H9 (cell line): ENCODE measurements around the gene KCTD19. TPM values are rescaled to one million over a fixed set of nuclear protein-coding genes. Genes with fewer than 3 reads are reported as not detected.

Source experiments
- DNase-seq: peaks from one replicate; pipeline ENCODE4 v3.0.0-alpha.2; 2017
- H2AFZ ChIP-seq: one replicate; pipeline ENCODE4 v1.6.1; 2013; ENCODE audit warnings: mild to moderate bottlenecking, low read length, control low read depth, moderate library complexity
- H2AK5ac ChIP-seq: 2 replicates; pipeline ENCODE4 v1.6.1; 2013; ENCODE audit warnings: low read length, control low read depth, mixed read lengths; ENCODE audit not compliant: insufficient read length
- H2BK120ac ChIP-seq: one replicate; pipeline ENCODE4 v1.6.1; 2013; ENCODE audit warnings: low read depth, mild to moderate bottlenecking, low read length, control low read depth, inconsistent platforms; ENCODE audit not compliant: poor library complexity, severe bottlenecking
- H2BK12ac ChIP-seq: 2 replicates; pipeline ENCODE4 v1.6.1; 2013; ENCODE audit warnings: low read length, control low read depth, mixed read lengths, low read depth; ENCODE audit not compliant: insufficient read length
- H2BK15ac ChIP-seq: 2 replicates; pipeline ENCODE4 v1.6.1; 2013; ENCODE audit warnings: low read depth, low read length, control low read depth
- H2BK20ac ChIP-seq: one replicate; pipeline ENCODE4 v1.6.1; 2013; ENCODE audit warnings: low read depth, mild to moderate bottlenecking, low read length, control low read depth, inconsistent platforms; ENCODE audit not compliant: poor library complexity, severe bottlenecking
- H2BK5ac ChIP-seq: 2 replicates; pipeline ENCODE4 v1.6.1; 2013; ENCODE audit warnings: low read length, control low read depth, mixed read lengths; ENCODE audit not compliant: insufficient read length
- H3K14ac ChIP-seq: 2 replicates; pipeline ENCODE4 v1.6.1; 2013; ENCODE audit warnings: low read length, control low read depth; ENCODE audit not compliant: insufficient read depth
- H3K18ac ChIP-seq: 2 replicates; pipeline ENCODE4 v1.6.1; 2013; ENCODE audit warnings: low read depth, mild to moderate bottlenecking, mixed read lengths, low read length, control low read depth; ENCODE audit not compliant: insufficient read length
- H3K23ac ChIP-seq: 2 replicates; pipeline ENCODE4 v1.6.1; 2013; ENCODE audit warnings: low read length, control low read depth, mixed read lengths, low read depth; ENCODE audit not compliant: insufficient read length
- H3K23me2 ChIP-seq: 2 replicates; pipeline ENCODE4 v1.6.1; 2013; ENCODE audit warnings: low read depth, mild to moderate bottlenecking, mixed read lengths, low read length, control low read depth; ENCODE audit not compliant: insufficient read length, poor library complexity, severe bottlenecking
- H3K27ac ChIP-seq: 2 replicates; pipeline ENCODE4 v1.5.1; 2013; ENCODE audit warnings: low read length, control low read depth, mixed read lengths, low read depth; ENCODE audit not compliant: insufficient read length
- H3K27me3 ChIP-seq: 2 replicates; pipeline ENCODE4 v1.6.1; 2013; ENCODE audit warnings: low read length, control low read depth, inconsistent platforms; ENCODE audit not compliant: insufficient read depth
- H3K4ac ChIP-seq: 2 replicates; pipeline ENCODE4 v1.6.1; 2013; ENCODE audit warnings: low read depth, mild to moderate bottlenecking, control low read depth, inconsistent platforms, low read length, moderate library complexity
- H3K4me1 ChIP-seq: 2 replicates; pipeline ENCODE4 v1.6.1; 2013; ENCODE audit warnings: low read length, control low read depth, inconsistent platforms; ENCODE audit not compliant: insufficient read depth
- H3K4me2 ChIP-seq: 2 replicates; pipeline ENCODE4 v1.6.1; 2013; ENCODE audit warnings: low read length, control low read depth, mixed read lengths; ENCODE audit not compliant: insufficient read length, insufficient read depth
- H3K56ac ChIP-seq: 2 replicates; pipeline ENCODE4 v1.6.1; 2013; ENCODE audit warnings: low read depth, mild to moderate bottlenecking, mixed read lengths, low read length, control low read depth; ENCODE audit not compliant: insufficient read length
- H3K79me1 ChIP-seq: 2 replicates; pipeline ENCODE4 v1.6.1; 2013; ENCODE audit warnings: low read depth, mild to moderate bottlenecking, moderate library complexity, low read length, control low read depth, inconsistent platforms; ENCODE audit not compliant: insufficient read depth, poor library complexity, severe bottlenecking
- H3K79me2 ChIP-seq: 2 replicates; pipeline ENCODE4 v1.6.1; 2013; ENCODE audit warnings: low read length, control low read depth, inconsistent platforms; ENCODE audit not compliant: insufficient read depth
- H3K9ac ChIP-seq: 2 replicates; pipeline ENCODE4 v1.6.1; 2013; ENCODE audit warnings: low read length, control low read depth, mixed read lengths; ENCODE audit not compliant: insufficient read length; ENCODE audit errors: extremely low read depth
- H3K9me3 ChIP-seq: one replicate; pipeline ENCODE4 v1.6.1; 2013; ENCODE audit warnings: low read depth, low read length, inconsistent platforms; ENCODE audit not compliant: control insufficient read depth
- H3T11ph ChIP-seq: one replicate; pipeline ENCODE4 v1.6.1; 2013; ENCODE audit warnings: mild to moderate bottlenecking, low read length, control low read depth, inconsistent platforms
- H4K20me1 ChIP-seq: one replicate; pipeline ENCODE4 v1.6.1; 2013; ENCODE audit not compliant: control insufficient read depth, insufficient read length, insufficient read depth
- H4K5ac ChIP-seq: 2 replicates; pipeline ENCODE4 v1.6.1; 2013; ENCODE audit warnings: low read depth, mild to moderate bottlenecking, mixed read lengths, low read length, control low read depth; ENCODE audit not compliant: insufficient read length
- H4K8ac ChIP-seq: replicated peaks from 2 replicates; pipeline ENCODE4 v1.6.1; 2013; ENCODE audit warnings: low read length, control low read depth, mixed read lengths, low read depth; ENCODE audit not compliant: insufficient read length
- H4K91ac ChIP-seq: 2 replicates; pipeline ENCODE4 v1.6.1; 2013; ENCODE audit warnings: low read depth, mild to moderate bottlenecking, moderate library complexity, mixed read lengths, low read length, control low read depth; ENCODE audit not compliant: insufficient read length
- H3K27ac Mint-ChIP-seq, 3 experiments: 2 replicates in 2 of 3; 3 replicates in 1 of 3; pipeline ENCODE4 v1.8.0; 2020 to 2021; ENCODE audit warnings: mixed read lengths in 3 of 3, mild to moderate bottlenecking in 1 of 3, moderate library complexity in 1 of 3
- H3K27me3 Mint-ChIP-seq: 2 replicates; pipeline ENCODE4 v1.8.0; 2021; ENCODE audit warnings: low read depth, mild to moderate bottlenecking, moderate library complexity, mixed read lengths
- H3K36me3 Mint-ChIP-seq, 3 experiments: 2 replicates in 2 of 3; 3 replicates in 1 of 3; pipeline ENCODE4 v1.8.0; 2020 to 2021; ENCODE audit warnings: low read depth in 3 of 3, mixed read lengths in 3 of 3; ENCODE audit not compliant: insufficient read depth in 1 of 3
- H3K4me1 Mint-ChIP-seq, 2 experiments: 2 replicates each; pipeline ENCODE4 v1.8.0; 2020; ENCODE audit warnings: mixed read lengths in 2 of 2
- H3K4me3 Mint-ChIP-seq, 2 experiments: 2 replicates in 1 of 2; 3 replicates in 1 of 2; pipeline ENCODE4 v1.8.0; 2020 to 2021; ENCODE audit warnings: mild to moderate bottlenecking in 2 of 2, mixed read lengths in 2 of 2, moderate library complexity in 1 of 2
- H3K9me3 Mint-ChIP-seq, 2 experiments: 2 replicates in 1 of 2; 3 replicates in 1 of 2; pipeline ENCODE4 v1.8.0; 2020; ENCODE audit warnings: mild to moderate bottlenecking in 2 of 2, mixed read lengths in 2 of 2, moderate library complexity in 1 of 2
- CTCF ChIP-seq: fragments of 200-600 bp; sonication (generic); conservative IDR thresholded peaks from 3 replicates; pipeline ENCODE4 v1.8.0; 2021; ENCODE audit warnings: antibody characterized with exemption, mild to moderate bottlenecking
- WGBS: extraction: QIAGEN DNeasy Blood & Tissue Kit; methylation state at CpG from one replicate; pipeline ENCODE4 v1.1.7; 2013; ENCODE audit warnings: missing lambda C conversion rate, low lambda C conversion rate, mixed read lengths; ENCODE audit not compliant: insufficient read length; ENCODE audit errors: extremely low coverage; 5-methylcytosine and 5-hydroxymethylcytosine counted together
- total RNA-seq: library from RNA; stranded (reverse); gene quantifications from 2 replicates; pipeline ENCODE4 v1.2.1, GENCODE V29; 2021

Gene KCTD19
- total RNA-seq, 1 experiment from 2014 or later = 0.13 TPM

GRCh38 chr16:67302970-67303369 lies 23.6 kb downstream of the KCTD19 start:
- no peaks in the 10 kb centered on the region for H3K79me1 ChIP-seq
- no peak overlapping the region for H3K27ac Mint-ChIP-seq
- H3K23me2 ChIP-seq = no peaks in the 10 kb centered on the region
- H3K4me2 ChIP-seq = no peak overlapping the region
- no peaks in the 10 kb centered on the region for H3K4me1 Mint-ChIP-seq
- no peak overlapping the region for H2AK5ac ChIP-seq
- no peak overlapping the region for H2BK20ac ChIP-seq
- H3K36me3 Mint-ChIP-seq = no peaks in the 10 kb centered on the region
- no peaks in the 10 kb centered on the region for H3K9me3 ChIP-seq
- H3K4me1 ChIP-seq = no peaks in the 10 kb centered on the region
- H4K8ac ChIP-seq = no peak overlapping the region
- no peak overlapping the region for H3K23ac ChIP-seq
- no peak overlapping the region for H3K14ac ChIP-seq
- H3K4ac ChIP-seq = no peak overlapping the region
- H4K5ac ChIP-seq = no peak overlapping the region
- H3K9ac ChIP-seq = no peak overlapping the region
- H3K27me3 ChIP-seq = no peaks in the 10 kb centered on the region
- no peak for DNase-seq
- H4K20me1 ChIP-seq = no peaks in the 10 kb centered on the region
- H2AFZ ChIP-seq = no peak overlapping the region
- WGBS = no CpG with 5 or more reads among the region's 8 CpGs
- no peak overlapping the region for H3K18ac ChIP-seq
- H4K91ac ChIP-seq = no peak overlapping the region
- H3K9me3 Mint-ChIP-seq = no peaks in the 10 kb centered on the region
- no peak overlapping the region for H3T11ph ChIP-seq
- H2BK15ac ChIP-seq = no peak overlapping the region
- no peak overlapping the region for H3K27ac ChIP-seq
- no peak overlapping the region for H2BK120ac ChIP-seq
- no peak for TF ChIP-seq CTCF
- H2BK12ac ChIP-seq = no peak overlapping the region
- no peak overlapping the region for H2BK5ac ChIP-seq
- peaks cover 40% of the 10 kb centered on the region for H3K27me3 Mint-ChIP-seq
- no peak overlapping the region for H3K56ac ChIP-seq
- H3K4me3 Mint-ChIP-seq = no peak overlapping the region
- H3K79me2 ChIP-seq = no peaks in the 10 kb centered on the region
